H9 (cell line): ENCODE measurements around the gene AKT1S1. TPM values are rescaled to one million over a fixed set of nuclear protein-coding genes. Genes with fewer than 3 reads are reported as not detected.

Experiments used
- DNase-seq: peaks from one replicate; pipeline ENCODE4 v3.0.0-alpha.2; 2017
- H2AFZ ChIP-seq: one replicate; pipeline ENCODE4 v1.6.1; 2013; ENCODE audit warnings: mild to moderate bottlenecking, low read length, control low read depth, moderate library complexity
- H2AK5ac ChIP-seq: 2 replicates; pipeline ENCODE4 v1.6.1; 2013; ENCODE audit warnings: low read length, control low read depth, mixed read lengths; ENCODE audit not compliant: insufficient read length
- H2BK120ac ChIP-seq: one replicate; pipeline ENCODE4 v1.6.1; 2013; ENCODE audit warnings: low read depth, mild to moderate bottlenecking, low read length, control low read depth, inconsistent platforms; ENCODE audit not compliant: poor library complexity, severe bottlenecking
- H2BK12ac ChIP-seq: 2 replicates; pipeline ENCODE4 v1.6.1; 2013; ENCODE audit warnings: low read length, control low read depth, mixed read lengths, low read depth; ENCODE audit not compliant: insufficient read length
- H2BK15ac ChIP-seq: 2 replicates; pipeline ENCODE4 v1.6.1; 2013; ENCODE audit warnings: low read depth, low read length, control low read depth
- H2BK20ac ChIP-seq: one replicate; pipeline ENCODE4 v1.6.1; 2013; ENCODE audit warnings: low read depth, mild to moderate bottlenecking, low read length, control low read depth, inconsistent platforms; ENCODE audit not compliant: poor library complexity, severe bottlenecking
- H2BK5ac ChIP-seq: 2 replicates; pipeline ENCODE4 v1.6.1; 2013; ENCODE audit warnings: low read length, control low read depth, mixed read lengths; ENCODE audit not compliant: insufficient read length
- H3K14ac ChIP-seq: 2 replicates; pipeline ENCODE4 v1.6.1; 2013; ENCODE audit warnings: low read length, control low read depth; ENCODE audit not compliant: insufficient read depth
- H3K18ac ChIP-seq: 2 replicates; pipeline ENCODE4 v1.6.1; 2013; ENCODE audit warnings: low read depth, mild to moderate bottlenecking, mixed read lengths, low read length, control low read depth; ENCODE audit not compliant: insufficient read length
- H3K23ac ChIP-seq: 2 replicates; pipeline ENCODE4 v1.6.1; 2013; ENCODE audit warnings: low read length, control low read depth, mixed read lengths, low read depth; ENCODE audit not compliant: insufficient read length
- H3K23me2 ChIP-seq: 2 replicates; pipeline ENCODE4 v1.6.1; 2013; ENCODE audit warnings: low read depth, mild to moderate bottlenecking, mixed read lengths, low read length, control low read depth; ENCODE audit not compliant: insufficient read length, poor library complexity, severe bottlenecking
- H3K27ac ChIP-seq: 2 replicates; pipeline ENCODE4 v1.5.1; 2013; ENCODE audit warnings: low read length, control low read depth, mixed read lengths, low read depth; ENCODE audit not compliant: insufficient read length
- H3K27me3 ChIP-seq: 2 replicates; pipeline ENCODE4 v1.6.1; 2013; ENCODE audit warnings: low read length, control low read depth, inconsistent platforms; ENCODE audit not compliant: insufficient read depth
- H3K4ac ChIP-seq: 2 replicates; pipeline ENCODE4 v1.6.1; 2013; ENCODE audit warnings: low read depth, mild to moderate bottlenecking, control low read depth, inconsistent platforms, low read length, moderate library complexity
- H3K4me1 ChIP-seq: 2 replicates; pipeline ENCODE4 v1.6.1; 2013; ENCODE audit warnings: low read length, control low read depth, inconsistent platforms; ENCODE audit not compliant: insufficient read depth
- H3K4me2 ChIP-seq: 2 replicates; pipeline ENCODE4 v1.6.1; 2013; ENCODE audit warnings: low read length, control low read depth, mixed read lengths; ENCODE audit not compliant: insufficient read length, insufficient read depth
- H3K56ac ChIP-seq: 2 replicates; pipeline ENCODE4 v1.6.1; 2013; ENCODE audit warnings: low read depth, mild to moderate bottlenecking, mixed read lengths, low read length, control low read depth; ENCODE audit not compliant: insufficient read length
- H3K79me1 ChIP-seq: 2 replicates; pipeline ENCODE4 v1.6.1; 2013; ENCODE audit warnings: low read depth, mild to moderate bottlenecking, moderate library complexity, low read length, control low read depth, inconsistent platforms; ENCODE audit not compliant: insufficient read depth, poor library complexity, severe bottlenecking
- H3K79me2 ChIP-seq: 2 replicates; pipeline ENCODE4 v1.6.1; 2013; ENCODE audit warnings: low read length, control low read depth, inconsistent platforms; ENCODE audit not compliant: insufficient read depth
- H3K9ac ChIP-seq: 2 replicates; pipeline ENCODE4 v1.6.1; 2013; ENCODE audit warnings: low read length, control low read depth, mixed read lengths; ENCODE audit not compliant: insufficient read length; ENCODE audit errors: extremely low read depth
- H3K9me3 ChIP-seq: one replicate; pipeline ENCODE4 v1.6.1; 2013; ENCODE audit warnings: low read depth, low read length, inconsistent platforms; ENCODE audit not compliant: control insufficient read depth
- H3T11ph ChIP-seq: one replicate; pipeline ENCODE4 v1.6.1; 2013; ENCODE audit warnings: mild to moderate bottlenecking, low read length, control low read depth, inconsistent platforms
- H4K20me1 ChIP-seq: one replicate; pipeline ENCODE4 v1.6.1; 2013; ENCODE audit not compliant: control insufficient read depth, insufficient read length, insufficient read depth
- H4K5ac ChIP-seq: 2 replicates; pipeline ENCODE4 v1.6.1; 2013; ENCODE audit warnings: low read depth, mild to moderate bottlenecking, mixed read lengths, low read length, control low read depth; ENCODE audit not compliant: insufficient read length
- H4K8ac ChIP-seq: replicated peaks from 2 replicates; pipeline ENCODE4 v1.6.1; 2013; ENCODE audit warnings: low read length, control low read depth, mixed read lengths, low read depth; ENCODE audit not compliant: insufficient read length
- H4K91ac ChIP-seq: 2 replicates; pipeline ENCODE4 v1.6.1; 2013; ENCODE audit warnings: low read depth, mild to moderate bottlenecking, moderate library complexity, mixed read lengths, low read length, control low read depth; ENCODE audit not compliant: insufficient read length
- H3K27ac Mint-ChIP-seq, 3 experiments: 2 replicates in 2 of 3; 3 replicates in 1 of 3; pipeline ENCODE4 v1.8.0; 2020 to 2021; ENCODE audit warnings: mixed read lengths in 3 of 3, mild to moderate bottlenecking in 1 of 3, moderate library complexity in 1 of 3
- H3K27me3 Mint-ChIP-seq: 2 replicates; pipeline ENCODE4 v1.8.0; 2021; ENCODE audit warnings: low read depth, mild to moderate bottlenecking, moderate library complexity, mixed read lengths
- H3K36me3 Mint-ChIP-seq, 3 experiments: 2 replicates in 2 of 3; 3 replicates in 1 of 3; pipeline ENCODE4 v1.8.0; 2020 to 2021; ENCODE audit warnings: low read depth in 3 of 3, mixed read lengths in 3 of 3; ENCODE audit not compliant: insufficient read depth in 1 of 3
- H3K4me1 Mint-ChIP-seq, 2 experiments: 2 replicates each; pipeline ENCODE4 v1.8.0; 2020; ENCODE audit warnings: mixed read lengths in 2 of 2
- H3K4me3 Mint-ChIP-seq, 2 experiments: 2 replicates in 1 of 2; 3 replicates in 1 of 2; pipeline ENCODE4 v1.8.0; 2020 to 2021; ENCODE audit warnings: mild to moderate bottlenecking in 2 of 2, mixed read lengths in 2 of 2, moderate library complexity in 1 of 2
- H3K9me3 Mint-ChIP-seq, 2 experiments: 2 replicates in 1 of 2; 3 replicates in 1 of 2; pipeline ENCODE4 v1.8.0; 2020; ENCODE audit warnings: mild to moderate bottlenecking in 2 of 2, mixed read lengths in 2 of 2, moderate library complexity in 1 of 2
- CTCF ChIP-seq: fragments of 200-600 bp; sonication (generic); conservative IDR thresholded peaks from 3 replicates; pipeline ENCODE4 v1.8.0; 2021; ENCODE audit warnings: antibody characterized with exemption, mild to moderate bottlenecking
- WGBS: extraction: QIAGEN DNeasy Blood & Tissue Kit; methylation state at CpG from one replicate; pipeline ENCODE4 v1.1.7; 2013; ENCODE audit warnings: missing lambda C conversion rate, low lambda C conversion rate, mixed read lengths; ENCODE audit not compliant: insufficient read length; ENCODE audit errors: extremely low coverage; 5-methylcytosine and 5-hydroxymethylcytosine counted together
- total RNA-seq: library from RNA; stranded (reverse); gene quantifications from 2 replicates; pipeline ENCODE4 v1.2.1, GENCODE V29; 2021

Gene AKT1S1
- total RNA-seq, 1 experiment from 2014 or later: 43.5 TPM

- H2AK5ac ChIP-seq: no peak overlapping the region
- no peak overlapping the region for H3K4ac ChIP-seq
- no peak overlapping the region for H3K18ac ChIP-seq
- H3K9me3 ChIP-seq: no peaks in the 10 kb centered on the region
- H3K23ac ChIP-seq: no peak overlapping the region
- no peak overlapping the region for H3K27ac ChIP-seq
- H2AFZ ChIP-seq: no peak overlapping the region
- Mint-ChIP-seq H3K36me3 (peaks cover 28 to 69% (median 53%) of the 10 kb centered on the region in 3 experiments), H3K4me1 (peaks cover 23 to 42% of the 10 kb centered on the region in 2 experiments), H3K27ac (peak overlapping the region in 2 of 3 experiments; percentile 75 to 84; a peak in 5 of 7 replicates), H3K9me3 (peaks cover 0 to 4% of the 10 kb centered on the region in 2 experiments; a peak in 1 of 5 replicates), H3K27me3 (peaks cover 1% of the 10 kb centered on the region), H3K4me3 (peak overlapping the region in 1 of 2 experiments; percentile 50; a peak in 2 of 5 replicates)
- H2BK20ac ChIP-seq: no peak overlapping the region
- H3K79me1 ChIP-seq: peaks cover 5% of the 10 kb centered on the region
- no peak for TF ChIP-seq CTCF
- H2BK12ac ChIP-seq: no peak overlapping the region
- peaks cover 8% of the 10 kb centered on the region for H3K23me2 ChIP-seq
- H4K8ac ChIP-seq: no peak overlapping the region
- no peak overlapping the region for H3K56ac ChIP-seq
- no peaks in the 10 kb centered on the region; the same call in 1 of the 2 replicates for H3K79me2 ChIP-seq
- H3K9ac ChIP-seq: no peak overlapping the region
- no peak overlapping the region for H2BK120ac ChIP-seq
- H2BK5ac ChIP-seq: no peak overlapping the region
- no peak overlapping the region for H2BK15ac ChIP-seq
- DNase-seq: no peak
- WGBS: no CpG with 5 or more reads among the region's 24 CpGs
- no peaks in the 10 kb centered on the region for H3K4me1 ChIP-seq
- no peak overlapping the region for H3K4me2 ChIP-seq
- H3K27me3 ChIP-seq: no peaks in the 10 kb centered on the region
- H4K20me1 ChIP-seq: no peaks in the 10 kb centered on the region
- H3K14ac ChIP-seq: no peak overlapping the region
- no peak overlapping the region for H3T11ph ChIP-seq
- H4K91ac ChIP-seq: no peak overlapping the region
- no peak overlapping the region for H4K5ac ChIP-seq
Measured at GRCh38 chr19:49863254-49863934, 13.8 kb downstream of the AKT1S1 start.
